GM19463 (cell line): ENCODE results near the gene SLC25A51.

Source experiments
- ATAC-seq: cut with Tn5 transposase; IDR thresholded peaks from one replicate; pipeline ENCODE4 v1.9.1; 2021; ENCODE audit warnings: mild to moderate bottlenecking, moderate library complexity; ENCODE audit not compliant: unreplicated experiment

Gene SLC25A51

GRCh38 chr9:37903647-37904444 is at the start of gene SLC25A51:
TSS of gene SLC25A51 (minus strand) at chr9:37904127. CDS start at chr9:37888550, 15,577 bp downstream.
- peak; percentile 85 for ATAC-seq

- ATAC-seq = no peak
Measured at GRCh38 chr9:37953206-37953774, 49.4 kb upstream of the SLC25A51 start.

- no peak for ATAC-seq
Measured at GRCh38 chr9:37952731-37953130, 48.8 kb upstream of the SLC25A51 start.

- no peak for ATAC-seq
Measured at GRCh38 chr9:37951671-37952449, 47.9 kb upstream of the SLC25A51 start.

GRCh38 chr9:37950561-37950960 is 46.6 kb upstream of the SLC25A51 start:
- no peak for ATAC-seq

GRCh38 chr9:37949576-37949975 is 45.6 kb upstream of the SLC25A51 start:
- ATAC-seq = no peak

GRCh38 chr9:37948417-37948980 is 44.6 kb upstream of the SLC25A51 start:
- ATAC-seq = no peak

- ATAC-seq = no peak
Measured at GRCh38 chr9:37947977-37948376, 44.0 kb upstream of the SLC25A51 start.

- no peak for ATAC-seq
Measured at GRCh38 chr9:37947471-37947870, 43.5 kb upstream of the SLC25A51 start.

GRCh38 chr9:37946971-37947370 is 43.0 kb upstream of the SLC25A51 start:
- no peak for ATAC-seq

GRCh38 chr9:37946041-37946440 is 42.1 kb upstream of the SLC25A51 start:
- no peak for ATAC-seq

GRCh38 chr9:37944671-37945481 is 40.9 kb upstream of the SLC25A51 start:
- ATAC-seq = no peak

- no peak for ATAC-seq
Measured at GRCh38 chr9:37944266-37944650, 40.3 kb upstream of the SLC25A51 start.

GRCh38 chr9:37943345-37944265 is 39.7 kb upstream of the SLC25A51 start:
- ATAC-seq = no peak

- no peak for ATAC-seq
Measured at GRCh38 chr9:37942621-37943344, 38.9 kb upstream of the SLC25A51 start.

- no peak for ATAC-seq
Measured at GRCh38 chr9:37941253-37941652, 37.3 kb upstream of the SLC25A51 start.

GRCh38 chr9:37939575-37940095 is 35.7 kb upstream of the SLC25A51 start:
- ATAC-seq = no peak

GRCh38 chr9:37938121-37938891 is 34.4 kb upstream of the SLC25A51 start:
- no peak for ATAC-seq
